ENCODE data around the gene MS4A4E. TPM values are rescaled to one million over a fixed set of nuclear protein-coding genes. Genes with fewer than 3 reads are reported as not detected.

The MS4A4E gene
- total RNA-seq, 1 donor, result not detected

GRCh38 chr11:60175860-60176275 lies 67.1 kb downstream of the MS4A4E start:
- TF ChIP-seq CTCF (IDR thresholded peaks at IDR 0.05; ENCODE audit: insufficient read depth, low read depth, low read length), result no peak
- H3K4me3 ChIP-seq (ENCODE audit: low read depth, low read length), result no peak overlapping the region
- no peak for DNase-seq (ENCODE audit: low read depth)

- no peak for TF ChIP-seq CTCF (IDR thresholded peaks at IDR 0.05; ENCODE audit: insufficient read depth, low read depth, low read length)
- no peak for DNase-seq (ENCODE audit: low read depth)
- no peak overlapping the region for H3K4me3 ChIP-seq (ENCODE audit: low read depth, low read length)
Measured at GRCh38 chr11:60172011-60172410, 70.9 kb downstream of the MS4A4E start.

GRCh38 chr11:60170566-60170965 lies 72.4 kb downstream of the MS4A4E start:
- no peak overlapping the region for H3K4me3 ChIP-seq (ENCODE audit: low read depth, low read length)
- DNase-seq (ENCODE audit: low read depth), result no peak
- no peak for TF ChIP-seq CTCF (IDR thresholded peaks at IDR 0.05; ENCODE audit: insufficient read depth, low read depth, low read length)

GRCh38 chr11:60169264-60169915 lies 73.5 kb downstream of the MS4A4E start:
- peak; percentile 2 for DNase-seq (ENCODE audit: low read depth)
- no peak overlapping the region for H3K4me3 ChIP-seq (ENCODE audit: low read depth, low read length)
- TF ChIP-seq CTCF (IDR thresholded peaks at IDR 0.05; ENCODE audit: insufficient read depth, low read depth, low read length), result peak; percentile 31

GRCh38 chr11:60168306-60168705 lies 74.6 kb downstream of the MS4A4E start:
- DNase-seq (ENCODE audit: low read depth), result no peak
- TF ChIP-seq CTCF (IDR thresholded peaks at IDR 0.05; ENCODE audit: insufficient read depth, low read depth, low read length), result no peak
- H3K4me3 ChIP-seq (ENCODE audit: low read depth, low read length), result no peak overlapping the region

GRCh38 chr11:60165951-60166350 lies 77.0 kb downstream of the MS4A4E start:
- TF ChIP-seq CTCF (IDR thresholded peaks at IDR 0.05; ENCODE audit: insufficient read depth, low read depth, low read length), result no peak
- no peak overlapping the region for H3K4me3 ChIP-seq (ENCODE audit: low read depth, low read length)
- DNase-seq (ENCODE audit: low read depth), result no peak

- TF ChIP-seq CTCF (IDR thresholded peaks at IDR 0.05; ENCODE audit: insufficient read depth, low read depth, low read length), result no peak
- no peak for DNase-seq (ENCODE audit: low read depth)
Measured at GRCh38 chr11:60165538-60165937, 77.4 kb downstream of the MS4A4E start.

More at GRCh38 chr11:60165538-60165937, 77.4 kb downstream of the MS4A4E start:
- no peak overlapping the region for H3K4me3 ChIP-seq (ENCODE audit: low read depth, low read length)

Measured in fibroblast of villous mesenchyme (primary cell).